Skin epidermis (tissue), 12 donors: ENCODE data around the gene C6orf15.

Experiments used
- H3K27ac ChIP-seq, 21 experiments: fragments of 200-600 bp; sonication (generic) in 11 of 21; one replicate each; pipeline ENCODE4 v1.5.0; 2020; ENCODE audit warnings: mild to moderate bottlenecking in 3 of 21, inconsistent platforms in 2 of 21, moderate library complexity in 2 of 21
- H3K4me3 ChIP-seq, 7 experiments: fragments of 200-600 bp; sonication (generic) in 2 of 7; one replicate each; pipeline ENCODE4 v1.5.0; 2020; ENCODE audit warnings: inconsistent platforms in 2 of 7, mild to moderate bottlenecking in 2 of 7, moderate library complexity in 1 of 7

Gene C6orf15

DNA sequence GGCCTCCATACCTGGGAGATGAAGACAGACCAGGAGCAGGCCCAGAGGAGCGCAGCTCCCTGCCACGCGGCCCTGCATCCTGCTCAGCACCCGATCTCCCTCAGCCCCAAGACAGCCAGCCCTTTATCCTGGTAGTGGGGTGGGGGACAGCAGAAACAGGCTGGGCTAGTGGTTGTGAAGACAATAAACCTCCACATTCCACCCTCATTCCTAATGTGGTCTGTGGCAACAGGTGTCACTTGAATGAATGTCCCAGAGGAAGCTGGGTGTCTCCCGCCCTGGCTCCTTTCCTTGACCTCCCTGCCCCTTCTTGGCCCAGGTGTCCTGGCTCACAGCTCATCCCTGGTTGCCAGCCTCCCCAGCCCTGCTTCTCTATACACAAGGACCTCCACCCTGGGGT is at the start of gene C6orf15:
Gene C6orf15 (minus strand): TSS at position 98 of the 400 bp plus-strand sequence. CDS start 20 bp downstream, at position 78.
- Histone ChIP-seq H3K27ac (peak within 1 kb of the TSS in 9 of 21 experiments; percentile 10 to 89 (median 77)), H3K4me3 (no peak within 1 kb of the TSS)

DNA sequence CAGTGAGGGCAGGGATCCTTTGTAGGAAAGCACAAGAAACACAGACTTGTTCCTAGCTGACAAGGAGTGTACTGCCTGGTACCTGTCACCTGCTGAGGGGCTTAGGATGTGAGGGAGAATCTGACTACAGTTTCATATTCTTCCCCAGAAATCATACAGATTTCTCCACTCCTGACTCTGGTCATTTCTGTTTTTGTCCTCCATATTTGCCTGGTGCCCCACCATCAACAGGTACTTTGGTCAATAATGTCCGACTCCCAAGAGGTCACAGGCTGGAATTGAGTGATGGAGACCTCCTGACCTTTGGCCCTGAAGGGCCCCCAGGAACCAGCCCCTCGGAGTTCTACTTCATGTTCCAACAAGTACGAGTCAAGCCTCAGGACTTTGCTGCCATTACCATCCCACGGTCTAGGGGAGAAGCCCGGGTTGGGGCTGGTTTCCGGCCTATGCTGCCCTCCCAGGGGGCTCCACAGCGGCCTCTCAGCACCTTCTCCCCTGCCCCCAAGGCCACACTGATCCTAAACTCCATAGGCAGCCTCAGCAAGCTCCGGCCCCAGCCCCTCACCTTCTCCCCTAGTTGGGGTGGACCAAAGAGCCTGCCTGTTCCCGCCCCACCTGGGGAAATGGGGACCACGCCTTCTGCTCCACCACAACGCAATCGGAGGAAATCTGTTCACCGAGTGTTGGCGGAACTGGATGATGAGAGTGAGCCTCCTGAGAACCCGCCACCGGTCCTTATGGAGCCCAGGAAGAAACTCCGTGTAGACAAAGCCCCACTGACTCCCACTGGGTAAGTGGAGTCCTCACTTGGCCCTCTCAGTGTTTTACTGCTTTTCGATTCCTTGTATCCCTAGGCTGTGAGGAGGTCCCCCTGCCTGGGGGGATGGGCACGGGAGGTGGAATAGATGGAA is 49.1 kb upstream of the C6orf15 start:
- no peak overlapping the region for H3K4me3 ChIP-seq
- no peak overlapping the region for H3K27ac ChIP-seq

DNA sequence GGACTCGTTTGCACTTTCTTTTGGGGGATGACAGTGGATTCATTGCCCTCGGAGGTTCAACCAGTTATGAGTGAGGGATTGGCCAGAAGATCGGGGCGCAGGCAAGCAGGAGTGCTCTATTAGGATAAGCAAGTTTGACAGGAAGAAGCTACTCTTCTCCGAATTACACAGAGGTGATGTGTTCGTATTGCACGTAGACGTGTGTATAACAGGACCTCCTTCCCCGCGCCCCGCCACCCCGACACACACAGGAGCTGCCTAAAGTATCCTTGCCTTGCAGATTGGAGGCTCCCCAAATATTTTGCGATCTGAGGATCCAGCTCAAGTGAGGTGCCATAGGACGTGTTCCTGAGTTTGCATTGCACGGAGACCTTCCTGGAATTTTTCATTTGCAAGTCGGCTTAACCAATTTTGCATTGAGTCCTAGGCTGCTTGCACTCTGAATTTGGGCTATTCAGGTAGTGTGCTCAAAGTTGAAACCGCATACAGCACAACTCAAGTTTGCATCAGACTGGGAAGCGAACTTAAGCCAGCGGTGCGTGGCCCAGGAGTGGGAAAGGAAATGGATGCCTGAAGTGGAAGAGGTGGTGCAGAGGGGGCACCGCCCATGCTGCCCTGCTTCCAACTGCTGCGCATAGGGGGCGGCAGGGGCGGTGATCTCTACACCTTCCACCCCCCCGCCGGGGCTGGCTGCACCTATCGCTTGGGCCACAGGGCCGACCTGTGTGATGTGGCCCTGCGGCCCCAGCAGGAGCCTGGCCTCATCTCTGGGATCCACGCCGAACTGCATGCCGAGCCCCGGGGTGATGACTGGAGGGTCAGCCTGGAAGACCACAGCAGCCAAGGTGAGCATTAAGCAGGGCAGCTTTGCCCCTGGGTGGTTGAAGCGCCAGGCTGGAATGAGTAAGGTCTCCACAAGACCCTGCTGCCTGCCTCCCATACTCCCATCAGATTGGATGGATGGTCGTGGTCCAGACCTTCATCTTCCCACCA is 46.8 kb upstream of the C6orf15 start:
- Histone ChIP-seq H3K27ac (peak overlapping the region in 18 of 21 experiments; percentile 11 to 93 (median 66)), H3K4me3 (peak overlapping the region; percentile 54 to 77 (median 69))

DNA sequence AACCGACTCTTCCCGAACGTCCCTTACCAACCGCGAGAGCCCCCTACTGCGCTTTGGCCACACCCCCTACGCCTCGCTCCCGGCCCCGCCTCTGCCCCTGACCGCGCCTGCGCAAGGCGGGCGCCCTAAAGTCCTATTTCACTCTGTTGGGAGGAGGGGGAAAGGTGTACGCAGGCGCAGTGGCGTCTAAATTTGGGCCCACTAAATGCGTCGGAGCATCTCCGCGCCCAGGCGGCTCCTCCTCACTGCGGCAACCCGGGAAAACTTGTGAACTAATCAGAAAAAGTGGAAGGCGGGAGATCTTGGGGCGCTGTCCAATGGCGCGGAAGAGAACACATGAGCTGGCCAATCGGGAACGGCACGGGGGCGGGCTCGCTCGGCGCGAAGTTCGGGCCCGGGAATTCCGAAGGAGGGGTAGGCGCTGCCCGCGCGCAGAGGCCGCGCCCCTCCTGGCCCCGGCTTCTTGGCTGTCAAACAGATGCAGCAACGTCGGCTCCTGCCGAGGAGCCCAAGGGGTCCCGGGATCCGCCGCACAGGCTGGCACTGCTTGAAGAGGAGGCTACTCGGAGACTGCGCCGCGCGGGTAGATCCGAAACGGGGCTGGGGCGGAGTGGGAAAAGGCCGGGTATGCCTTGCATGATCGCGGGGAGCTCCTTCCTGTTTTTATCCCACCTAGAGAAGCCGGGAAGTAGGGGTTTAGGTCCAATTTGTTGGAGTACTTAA is 45.9 kb upstream of the C6orf15 start, which contains the start of gene TCF19:
Gene TCF19 (plus strand): TSS at position 450 of the 723 bp plus-strand sequence. CDS start 881 bp downstream, outside the sequence.
- Histone ChIP-seq H3K27ac (peak within 1 kb of the TSS in 20 of 21 experiments; percentile 58 to 93 (median 85)), H3K4me3 (peak within 1 kb of the TSS; percentile 54 to 77 (median 69))

DNA sequence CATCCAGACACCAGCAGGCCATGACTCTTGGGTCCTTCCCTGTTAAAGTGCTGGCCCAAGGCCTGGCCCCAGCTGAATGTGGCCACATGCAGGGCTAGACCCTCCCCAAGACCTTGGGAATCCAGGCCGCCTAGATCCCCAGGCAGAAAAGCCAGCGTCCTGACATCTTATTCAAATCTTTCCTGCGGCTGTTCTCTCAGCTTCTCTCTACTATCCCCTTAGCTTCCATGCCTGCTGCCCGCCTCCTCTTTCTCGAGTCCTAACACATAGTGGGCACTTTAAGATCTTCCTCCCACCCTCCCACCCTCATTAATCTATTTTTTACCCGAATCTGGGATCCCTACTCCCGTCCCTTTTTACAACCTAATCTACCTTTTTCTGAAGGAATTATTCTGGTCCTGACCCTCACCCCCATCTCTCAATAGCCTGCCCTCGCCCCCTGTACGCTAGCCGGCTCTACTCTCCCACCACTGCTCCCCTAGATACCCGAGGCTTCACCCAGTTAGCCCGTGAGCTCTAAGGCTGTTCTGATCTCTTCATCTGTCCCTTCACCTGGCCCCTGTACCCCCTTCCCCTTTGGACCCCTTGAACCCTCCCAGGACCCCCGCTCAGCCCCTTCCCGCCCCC is 45.3 kb upstream of the C6orf15 start, which contains the start of gene CCHCR1:
Gene CCHCR1 (minus strand): TSS at position 290 of the 627 bp plus-strand sequence. CDS start 202 bp downstream, at position 88.
- peak within 1 kb of the TSS; percentile 54 to 77 (median 69) for H3K4me3 ChIP-seq
- peak within 1 kb of the TSS in 20 of 21 experiments; percentile 58 to 93 (median 85) for H3K27ac ChIP-seq

DNA sequence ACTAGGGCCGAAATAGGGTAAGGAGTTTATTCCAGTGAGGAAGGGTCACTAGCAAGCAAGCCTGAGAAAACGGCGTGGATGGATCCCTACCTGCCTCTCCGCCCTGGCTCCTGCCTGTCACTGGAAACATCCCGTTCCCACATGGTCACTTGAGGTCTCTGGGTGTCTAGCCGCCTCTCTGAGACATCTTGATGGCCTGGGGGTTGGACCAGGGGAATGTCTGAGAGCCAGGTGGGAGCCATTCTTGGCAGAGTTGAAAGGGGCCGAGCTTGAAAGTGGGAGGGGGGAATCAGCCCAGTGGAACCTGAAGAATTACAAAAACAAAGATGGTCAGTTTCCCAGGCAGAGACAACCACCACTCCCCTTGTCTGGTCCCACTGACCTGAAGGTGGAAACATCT is 44.3 kb upstream of the C6orf15 start:
- no peak overlapping the region for H3K4me3 ChIP-seq
- no peak overlapping the region for H3K27ac ChIP-seq

DNA sequence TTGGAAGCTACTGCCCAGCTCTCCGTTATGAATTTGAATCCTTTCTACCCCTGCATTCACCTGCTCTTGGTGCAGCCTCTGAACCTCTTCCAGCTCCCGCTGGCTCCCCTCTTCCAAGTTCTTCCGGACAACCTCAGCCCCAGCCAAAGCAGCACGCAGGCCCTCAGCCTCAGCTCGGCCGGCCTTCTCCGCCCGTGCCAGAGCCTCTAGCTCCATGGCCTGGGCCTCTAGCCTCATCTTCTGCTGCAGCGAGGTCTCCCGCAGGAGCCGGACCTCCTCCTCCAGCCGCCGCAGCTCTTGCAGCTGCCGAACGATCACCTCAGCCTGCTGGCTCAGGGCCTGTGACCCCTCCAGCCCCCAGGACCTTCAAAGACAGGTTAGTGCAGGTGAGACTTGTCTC is 42.1 kb upstream of the C6orf15 start:
- no peak overlapping the region for H3K27ac ChIP-seq
- H3K4me3 ChIP-seq: no peak overlapping the region

DNA sequence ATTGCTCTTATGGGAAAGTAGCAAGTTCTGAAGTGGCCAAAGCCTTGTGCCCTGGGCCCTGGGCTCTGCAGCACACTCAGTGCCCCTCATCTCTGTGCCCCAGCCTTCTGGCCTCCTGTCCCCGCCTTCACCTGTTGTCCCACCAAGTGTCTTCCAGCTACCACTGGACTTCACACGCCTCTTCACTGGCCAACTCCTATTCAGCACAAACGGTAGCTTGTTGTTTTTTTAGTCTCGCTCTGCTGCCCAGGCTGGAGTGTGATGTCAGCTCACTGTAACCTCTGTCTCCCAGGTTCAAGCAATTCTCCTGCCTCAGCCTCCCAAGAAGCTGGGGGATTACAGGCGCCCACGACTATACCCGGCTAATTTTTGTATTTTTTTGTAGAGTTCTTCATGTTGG is 40.4 kb upstream of the C6orf15 start:
- Histone ChIP-seq H3K27ac (no peak overlapping the region), H3K4me3 (no peak overlapping the region)

DNA sequence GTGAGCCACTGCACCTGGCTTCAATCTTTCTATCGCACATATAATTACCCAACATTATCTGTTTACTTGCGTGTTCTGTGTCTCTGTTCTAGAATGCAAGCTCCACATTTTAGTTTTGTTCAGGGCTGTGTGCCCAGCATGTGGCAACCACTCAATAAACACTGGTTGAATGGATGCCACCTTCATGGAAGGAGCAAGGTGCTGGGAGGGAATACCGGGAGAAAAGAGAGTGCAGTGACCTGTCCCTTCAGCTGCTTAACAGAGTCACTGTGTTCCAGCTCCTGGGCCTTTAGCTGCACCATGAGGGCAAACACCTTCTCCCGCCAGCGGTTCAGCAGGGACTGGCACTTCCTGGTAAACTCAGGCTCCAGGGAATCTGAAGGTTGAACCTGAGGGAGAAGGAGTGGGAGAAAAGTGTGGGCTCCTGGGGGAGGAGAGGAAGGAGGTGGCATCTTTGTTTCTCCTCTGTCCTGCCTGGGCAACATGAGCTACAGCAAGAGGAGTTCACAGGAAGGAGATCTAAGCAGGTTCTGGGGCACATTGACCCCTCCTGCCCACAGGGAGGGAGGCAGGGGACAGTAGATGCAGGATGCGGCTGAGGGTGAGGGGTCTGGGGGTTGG is 37.6 kb upstream of the C6orf15 start:
- Histone ChIP-seq H3K27ac (no peak overlapping the region), H3K4me3 (no peak overlapping the region)

DNA sequence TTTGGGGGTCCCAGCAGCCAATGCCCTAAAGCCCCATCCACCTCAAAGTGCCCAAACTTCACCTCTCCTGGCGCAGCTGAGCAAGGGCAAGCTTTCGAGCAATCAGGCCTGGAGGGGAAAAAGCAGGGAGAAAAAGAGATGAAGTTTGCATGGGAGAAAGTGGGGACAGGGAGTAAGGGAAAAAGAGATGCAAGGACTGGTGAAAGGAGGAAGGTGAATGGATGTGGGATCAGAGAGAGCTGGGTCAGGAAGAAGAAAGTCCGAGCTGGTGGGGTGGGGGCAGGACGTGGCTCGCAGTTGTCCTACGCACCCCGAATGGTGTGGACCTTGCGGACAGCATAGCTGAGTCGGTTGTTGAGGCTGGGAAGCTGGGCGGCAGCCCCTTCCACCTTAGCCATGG is 33.0 kb upstream of the C6orf15 start:
- Histone ChIP-seq H3K27ac (no peak overlapping the region), H3K4me3 (no peak overlapping the region)

DNA sequence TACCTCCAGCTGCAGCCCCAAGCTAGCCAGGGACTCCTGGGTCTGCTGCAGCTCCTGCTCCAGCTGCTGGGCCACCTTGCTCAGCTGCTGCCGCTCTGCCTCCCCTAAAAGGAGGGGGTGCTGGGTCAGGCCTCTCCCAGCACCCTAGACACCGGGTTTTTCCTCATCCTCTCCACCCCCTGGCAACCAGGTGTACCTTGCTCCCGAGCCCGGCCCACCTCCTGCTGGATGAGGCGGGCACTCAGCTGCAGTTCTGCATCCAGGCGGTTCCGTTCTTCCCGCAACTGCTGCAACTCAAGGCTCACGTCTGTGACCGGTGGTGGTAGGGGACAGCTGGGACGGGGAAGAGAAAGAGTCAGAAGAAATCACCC is 32.6 kb upstream of the C6orf15 start:
- Histone ChIP-seq H3K4me3 (no peak overlapping the region), H3K27ac (peak overlapping the region in 1 of 21 experiments; percentile 20)

DNA sequence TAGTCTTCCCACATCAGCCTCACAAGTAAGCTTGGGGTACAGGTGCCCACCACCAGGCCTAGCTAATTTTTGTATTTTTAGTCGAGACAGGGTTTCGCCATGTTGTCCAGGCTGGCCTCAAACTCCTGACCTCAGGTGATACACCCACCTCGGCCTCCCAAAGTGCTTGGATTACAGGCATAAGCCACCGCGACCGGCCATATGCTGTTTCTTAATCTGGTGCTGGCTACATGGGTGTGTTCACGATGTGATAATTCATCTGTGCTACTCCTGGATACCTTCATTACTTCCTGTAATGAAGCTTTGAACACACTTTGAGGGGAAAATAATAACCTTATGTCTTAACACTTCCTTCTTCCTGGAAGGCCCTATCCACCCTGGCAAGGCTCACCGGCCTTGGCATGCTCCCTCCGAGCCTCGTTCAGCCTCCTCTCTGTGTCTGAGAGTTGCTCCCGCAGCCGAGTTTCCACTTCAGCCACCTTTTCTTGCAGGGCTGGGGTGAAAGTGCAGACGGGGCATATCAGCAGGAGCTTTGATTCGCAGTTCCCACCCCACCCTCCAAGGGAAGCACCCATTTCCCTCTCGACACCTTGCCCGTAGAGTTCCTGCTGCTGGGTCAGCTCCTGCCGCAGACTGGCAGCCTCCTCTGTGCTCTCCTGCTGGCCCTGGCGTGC is 32.1 kb upstream of the C6orf15 start:
- Histone ChIP-seq H3K27ac (peak overlapping the region in 1 of 21 experiments; percentile 20), H3K4me3 (no peak overlapping the region)

DNA sequence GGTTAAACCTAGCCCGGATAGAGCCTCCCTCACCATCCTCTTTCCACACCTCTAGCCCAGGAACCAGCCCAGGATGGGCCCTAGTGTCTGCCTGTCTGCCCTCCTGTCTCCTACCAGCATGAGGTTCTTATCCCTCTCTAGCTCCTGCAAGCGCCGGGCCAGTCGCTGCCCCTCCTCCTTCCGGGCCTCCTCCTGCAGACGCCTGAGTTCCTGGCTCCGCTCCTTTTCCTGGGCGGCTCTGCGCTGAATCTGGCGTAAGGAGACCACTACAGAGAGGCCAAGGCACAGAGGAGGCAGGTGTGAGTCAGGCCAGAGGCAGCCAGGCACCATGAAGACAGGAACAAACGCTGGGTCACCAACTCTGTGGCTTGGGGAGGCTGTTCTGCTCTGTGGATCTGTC is 30.8 kb upstream of the C6orf15 start:
- H3K4me3 ChIP-seq: no peak overlapping the region
- H3K27ac ChIP-seq: peak overlapping the region in 3 of 21 experiments; percentile 35 to 63 (median 52)

DNA sequence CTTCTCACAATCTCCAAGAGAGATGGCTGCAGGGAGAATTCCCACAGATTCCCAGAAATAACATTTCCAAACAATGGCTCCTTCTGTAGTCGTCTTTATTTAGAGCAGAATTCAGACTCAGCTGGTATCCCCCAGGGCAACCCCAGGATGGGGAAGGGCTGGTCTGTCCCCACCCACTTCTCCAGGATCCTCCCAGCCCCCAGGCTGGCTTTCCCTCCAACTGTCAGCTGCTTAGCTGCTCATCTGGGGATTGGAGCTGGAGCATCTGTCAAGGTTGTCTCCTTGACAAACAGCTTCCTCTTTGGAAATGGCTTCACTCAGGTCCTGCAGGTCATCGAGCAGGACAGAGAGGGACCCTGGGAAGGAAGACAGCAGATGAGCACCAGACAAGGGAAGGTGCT is 30.0 kb upstream of the C6orf15 start:
- Histone ChIP-seq H3K27ac (peak overlapping the region in 3 of 21 experiments; percentile 12 to 55 (median 27)), H3K4me3 (no peak overlapping the region)

DNA sequence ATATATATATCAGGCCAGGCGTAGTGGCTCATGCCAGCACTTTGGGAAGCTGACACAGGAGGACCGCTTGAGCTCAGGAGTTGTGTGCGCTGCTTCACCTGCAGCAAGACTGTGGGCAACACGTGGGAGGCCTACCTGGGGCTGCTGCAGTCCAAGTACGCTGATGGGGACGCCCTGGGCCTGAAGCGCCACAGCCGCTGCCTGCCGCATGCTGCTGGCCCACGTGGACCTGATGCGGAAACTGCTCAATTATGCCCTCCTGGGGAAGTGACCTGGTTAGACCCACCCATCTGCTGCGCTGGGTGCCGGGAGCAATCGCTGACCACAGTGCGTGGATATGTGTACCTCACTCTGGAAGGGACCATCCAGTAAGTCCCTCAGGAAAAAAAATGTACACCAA is 28.3 kb upstream of the C6orf15 start:
- Histone ChIP-seq H3K27ac (no peak overlapping the region), H3K4me3 (no peak overlapping the region)

DNA sequence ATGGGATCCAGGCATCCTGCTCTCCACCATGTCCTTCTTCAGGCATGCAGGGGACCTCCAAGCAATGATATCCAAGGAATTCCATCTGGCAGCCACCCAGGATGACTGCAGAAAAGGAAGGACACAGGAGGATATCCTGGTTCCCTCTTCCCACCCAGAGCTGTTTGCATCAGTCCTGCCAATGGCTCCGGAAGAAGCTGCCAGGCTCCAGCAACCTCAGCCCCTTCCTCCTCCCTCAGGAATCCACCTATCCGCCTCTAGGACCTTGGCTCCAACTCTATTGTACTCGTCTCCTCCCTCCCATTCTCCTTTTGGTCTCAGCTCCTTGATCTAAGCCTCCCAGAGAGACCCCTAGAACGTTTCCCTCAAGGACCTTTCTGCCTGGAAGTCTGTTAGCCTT is 27.2 kb upstream of the C6orf15 start:
- peak overlapping the region in 1 of 21 experiments; percentile 55 for H3K27ac ChIP-seq
- H3K4me3 ChIP-seq: no peak overlapping the region

DNA sequence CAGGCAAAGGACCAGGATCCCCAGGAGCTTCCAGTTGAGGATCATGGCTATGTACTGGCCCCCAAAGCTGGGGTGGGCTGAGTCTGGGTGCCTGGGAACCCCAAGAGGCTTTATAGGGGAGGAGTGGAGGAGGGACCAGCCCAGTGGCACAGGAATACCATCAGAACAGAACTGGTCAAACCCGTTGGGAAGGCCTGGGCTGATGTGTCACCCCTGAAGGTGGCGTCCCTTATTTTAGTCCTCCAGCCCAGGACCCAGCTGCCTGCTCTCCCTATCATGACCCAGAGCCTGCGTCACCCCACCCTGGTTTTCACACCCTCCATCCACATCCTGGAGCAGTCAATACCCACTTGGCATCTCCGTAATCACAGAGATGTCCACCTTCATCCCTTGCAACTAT is 26.6 kb upstream of the C6orf15 start, which contains the start of gene PSORS1C2:
Gene PSORS1C2 (minus strand): TSS at position 85 of the 400 bp plus-strand sequence. CDS start 40 bp downstream, at position 45.
- peak within 1 kb of the TSS in 5 of 21 experiments; percentile 8 to 55 (median 40) for H3K27ac ChIP-seq
- peak within 1 kb of the TSS in 1 of 7 experiments; percentile 27 for H3K4me3 ChIP-seq

DNA sequence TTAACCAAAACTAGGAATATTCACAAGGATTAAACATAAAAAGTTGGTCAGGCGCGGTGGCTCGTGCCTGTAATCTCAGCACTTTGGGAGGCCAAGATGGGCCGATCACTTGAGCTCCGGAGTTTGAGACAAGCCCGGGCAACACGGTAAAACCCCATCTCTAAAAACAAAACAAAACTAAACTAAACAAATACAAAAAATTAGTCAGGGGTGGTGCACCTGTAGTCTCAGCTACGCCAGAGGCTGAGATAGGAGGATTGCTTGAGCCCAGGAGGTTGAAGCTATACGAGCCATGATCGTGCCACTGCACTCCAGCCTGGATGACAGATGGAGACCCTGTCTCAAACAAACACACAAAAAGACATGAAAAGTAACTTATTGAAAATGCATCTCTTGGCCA is 23.3 kb upstream of the C6orf15 start:
- Histone ChIP-seq H3K4me3 (no peak overlapping the region), H3K27ac (no peak overlapping the region)
